IPS DF 6.9 (cell line): ENCODE results near the gene KIRREL3.
"Not testable (repeated sequence)": the region's sequence is repeated elsewhere in the genome, so short reads cannot be mapped to it uniquely, and the experiment has no call there.

ENCODE experiments used
- DNase-seq: peaks from one replicate; pipeline ENCODE4 v3.0.0-alpha.2; 2013; ENCODE audit warnings: low read depth, low spot score
- H3K27ac ChIP-seq: one replicate; pipeline ENCODE4 v1.5.1; 2013; ENCODE audit warnings: low read length, control low read depth
- H3K27me3 ChIP-seq: 2 replicates; pipeline ENCODE4 v1.6.1; 2013; ENCODE audit warnings: mild to moderate bottlenecking, low read length; ENCODE audit not compliant: control insufficient read depth, insufficient read depth
- H3K36me3 ChIP-seq: 2 replicates; pipeline ENCODE4 v1.6.1; 2013; ENCODE audit warnings: low read length; ENCODE audit not compliant: control insufficient read depth, insufficient read depth
- H3K4me1 ChIP-seq: 2 replicates; pipeline ENCODE4 v1.6.1; 2013; ENCODE audit warnings: low read length; ENCODE audit not compliant: control insufficient read depth, insufficient read depth
- H3K4me3 ChIP-seq: 2 replicates; pipeline ENCODE4 v1.5.1; 2013; ENCODE audit warnings: mild to moderate bottlenecking, low read length
- H3K9me3 ChIP-seq: 2 replicates; pipeline ENCODE4 v1.6.1; 2013; ENCODE audit warnings: low read length, inconsistent platforms; ENCODE audit not compliant: control insufficient read depth, insufficient read depth
- WGBS: extraction: QIAGEN DNeasy Blood & Tissue Kit; methylation state at CpG from one replicate; pipeline ENCODE4 v1.1.7; 2013; ENCODE audit warnings: mixed read lengths, missing lambda C conversion rate; ENCODE audit not compliant: insufficient read length, insufficient coverage; 5-methylcytosine and 5-hydroxymethylcytosine counted together

The KIRREL3 gene

GRCh38 chr11:126404367-126404766, 596.2 kb downstream of the KIRREL3 start:
- Histone ChIP-seq H3K27ac (no peak overlapping the region), H3K9me3 (no peaks in the 10 kb centered on the region), H3K36me3 (peaks cover 5% of the 10 kb centered on the region; the same call in 1 of the 2 replicates), H3K4me1 (peaks cover 12% of the 10 kb centered on the region), H3K27me3 (no peaks in the 10 kb centered on the region), H3K4me3 (no peak overlapping the region)
- no peak for DNase-seq
- WGBS = no CpG with 5 or more reads among the region's 5 CpGs

GRCh38 chr11:126403658-126404057, 596.9 kb downstream of the KIRREL3 start:
- Histone ChIP-seq H3K27me3 (no peaks in the 10 kb centered on the region), H3K4me1 (peaks cover 12% of the 10 kb centered on the region), H3K36me3 (peaks cover 5% of the 10 kb centered on the region; the same call in 1 of the 2 replicates), H3K9me3 (no peaks in the 10 kb centered on the region), H3K4me3 (no peak overlapping the region), H3K27ac (no peak overlapping the region)
- WGBS = no CpG with 5 or more reads among the region's 8 CpGs
- DNase-seq = no peak

GRCh38 chr11:126403022-126403581, 597.5 kb downstream of the KIRREL3 start:
- DNase-seq = no peak
- WGBS = no CpG with 5 or more reads among the region's 15 CpGs
- Histone ChIP-seq H3K4me3 (no peak overlapping the region), H3K27me3 (no peaks in the 10 kb centered on the region), H3K36me3 (peaks cover 5% of the 10 kb centered on the region; the same call in 1 of the 2 replicates), H3K27ac (no peak overlapping the region), H3K4me1 (peaks cover 12% of the 10 kb centered on the region), H3K9me3 (no peaks in the 10 kb centered on the region)

GRCh38 chr11:126400479-126400878, 600.1 kb downstream of the KIRREL3 start:
- no peak overlapping the region for H3K4me3 ChIP-seq
- H3K9me3 ChIP-seq = no peaks in the 10 kb centered on the region
- no CpG with 5 or more reads among the region's 6 CpGs for WGBS
- DNase-seq = no peak
- no peaks in the 10 kb centered on the region for H3K36me3 ChIP-seq
- H3K4me1 ChIP-seq = peaks cover 11% of the 10 kb centered on the region
- H3K27ac ChIP-seq = no peak overlapping the region
- no peaks in the 10 kb centered on the region for H3K27me3 ChIP-seq

- Histone ChIP-seq H3K4me1 (peaks cover 8% of the 10 kb centered on the region), H3K4me3 (no peak overlapping the region), H3K36me3 (no peaks in the 10 kb centered on the region), H3K27me3 (no peaks in the 10 kb centered on the region), H3K9me3 (no peaks in the 10 kb centered on the region), H3K27ac (no peak overlapping the region)
- DNase-seq = no peak
Measured at GRCh38 chr11:126400019-126400418, 600.6 kb downstream of the KIRREL3 start.

- Histone ChIP-seq H3K4me3 (no peak overlapping the region), H3K9me3 (no peaks in the 10 kb centered on the region), H3K27ac (no peak overlapping the region), H3K27me3 (no peaks in the 10 kb centered on the region), H3K4me1 (0 out of 2 replicates have a peak, but pooled peaks cover 3% of the 10 kb centered on the region), H3K36me3 (no peaks in the 10 kb centered on the region)
- DNase-seq = no peak
- WGBS = no CpG with 5 or more reads among the region's 1 CpG
Measured at GRCh38 chr11:126398721-126399120, 601.8 kb downstream of the KIRREL3 start.

GRCh38 chr11:126398296-126398695, 602.3 kb downstream of the KIRREL3 start:
- WGBS = no CpG with 5 or more reads among the region's 4 CpGs
- Histone ChIP-seq H3K4me1 (no peaks in the 10 kb centered on the region), H3K27ac (no peak overlapping the region), H3K27me3 (no peaks in the 10 kb centered on the region), H3K9me3 (no peaks in the 10 kb centered on the region), H3K36me3 (no peaks in the 10 kb centered on the region), H3K4me3 (no peak overlapping the region)
- DNase-seq = no peak

GRCh38 chr11:126396965-126397364, 603.6 kb downstream of the KIRREL3 start:
- Histone ChIP-seq H3K27me3 (no peaks in the 10 kb centered on the region), H3K4me3 (no peak overlapping the region), H3K4me1 (no peaks in the 10 kb centered on the region), H3K27ac (no peak overlapping the region), H3K9me3 (no peaks in the 10 kb centered on the region), H3K36me3 (no peaks in the 10 kb centered on the region)
- no CpG with 5 or more reads among the region's 4 CpGs for WGBS
- no peak for DNase-seq

GRCh38 chr11:126396266-126396665, 604.3 kb downstream of the KIRREL3 start:
- not testable (repeated sequence) for DNase-seq, H3K4me3 ChIP-seq, H3K36me3 ChIP-seq, H3K9me3 ChIP-seq, H3K4me1 ChIP-seq, H3K27ac ChIP-seq, H3K27me3 ChIP-seq
- no CpG with 5 or more reads among the region's 15 CpGs for WGBS

GRCh38 chr11:126395784-126396183, 604.8 kb downstream of the KIRREL3 start:
- H3K9me3 ChIP-seq, H3K27ac ChIP-seq, H3K36me3 ChIP-seq, DNase-seq, H3K27me3 ChIP-seq, H3K4me3 ChIP-seq, H3K4me1 ChIP-seq: not testable (repeated sequence)
- WGBS = no CpG with 5 or more reads among the region's 13 CpGs

GRCh38 chr11:126394634-126395072, 605.9 kb downstream of the KIRREL3 start:
- H3K9me3 ChIP-seq, DNase-seq, H3K4me1 ChIP-seq, H3K27me3 ChIP-seq, H3K4me3 ChIP-seq, H3K36me3 ChIP-seq, H3K27ac ChIP-seq: not testable (repeated sequence)
- no CpG with 5 or more reads among the region's 7 CpGs for WGBS
